ENCODE measurements around the gene ALDH3B1.

Gene ALDH3B1

GRCh38 chr11:68011051-68011943 is 1.2 kb downstream of the ALDH3B1 start:
- no peak for DNase-seq (ENCODE audit: low read depth, low spot score)
- H3K27ac ChIP-seq: no peak overlapping the region
- no peak for TF ChIP-seq POLR2AphosphoS5 (IDR thresholded peaks at IDR 0.05; ENCODE audit: borderline replicate concordance, low read depth, low read length)
- TF ChIP-seq FOXP2 (optimal IDR thresholded peaks at IDR 0.05; ENCODE audit: control extremely low read depth, extremely low read length, insufficient read depth): no peak
- no peak for TF ChIP-seq EZH2 (IDR thresholded peaks at IDR 0.05)
- H3K4me3 ChIP-seq: no peak overlapping the region
- H3K36me3 ChIP-seq (ENCODE audit: insufficient read depth, low read length): no peaks in the 10 kb centered on the region
- no peak overlapping the region for H3K9ac ChIP-seq (ENCODE audit: insufficient read length)
- H3K9me3 ChIP-seq (ENCODE audit: low read depth, low read length): no peaks in the 10 kb centered on the region

GRCh38 chr11:68012044-68012842 is 2.1 kb downstream of the ALDH3B1 start:
- TF ChIP-seq EZH2 (IDR thresholded peaks at IDR 0.05): no peak
- no peak for TF ChIP-seq POLR2AphosphoS5 (IDR thresholded peaks at IDR 0.05; ENCODE audit: borderline replicate concordance, low read depth, low read length)
- TF ChIP-seq FOXP2 (optimal IDR thresholded peaks at IDR 0.05; ENCODE audit: control extremely low read depth, extremely low read length, insufficient read depth): no peak
- DNase-seq (ENCODE audit: low read depth, low spot score): no peak

GRCh38 chr11:68012843-68013610 is 2.9 kb downstream of the ALDH3B1 start:
- no peaks in the 10 kb centered on the region for H3K36me3 ChIP-seq (ENCODE audit: insufficient read depth, low read length)
- no peak for DNase-seq (ENCODE audit: low read depth, low spot score)
- TF ChIP-seq POLR2AphosphoS5 (IDR thresholded peaks at IDR 0.05; ENCODE audit: borderline replicate concordance, low read depth, low read length) (no peak), FOXP2 (optimal IDR thresholded peaks at IDR 0.05; ENCODE audit: control extremely low read depth, extremely low read length, insufficient read depth) (no peak), EZH2 (IDR thresholded peaks at IDR 0.05) (no peak)
- H3K4me3 ChIP-seq: no peak overlapping the region
- H3K9me3 ChIP-seq (ENCODE audit: low read depth, low read length): no peaks in the 10 kb centered on the region
- no peak overlapping the region for H3K9ac ChIP-seq (ENCODE audit: insufficient read length)
- H3K27ac ChIP-seq: no peak overlapping the region

More at GRCh38 chr11:68012044-68012842, 2.1 kb downstream of the ALDH3B1 start:
- Histone ChIP-seq H3K4me3 (no peak overlapping the region), H3K9me3 (ENCODE audit: low read depth, low read length) (no peaks in the 10 kb centered on the region), H3K36me3 (ENCODE audit: insufficient read depth, low read length) (no peaks in the 10 kb centered on the region), H3K9ac (ENCODE audit: insufficient read length) (no peak overlapping the region), H3K27ac (no peak overlapping the region)

GRCh38 chr11:68013611-68014156 is 3.6 kb downstream of the ALDH3B1 start:
- H3K9me3 ChIP-seq (ENCODE audit: low read depth, low read length): no peaks in the 10 kb centered on the region
- DNase-seq (ENCODE audit: low read depth, low spot score): no peak
- H3K36me3 ChIP-seq (ENCODE audit: insufficient read depth, low read length): no peaks in the 10 kb centered on the region
- TF ChIP-seq EZH2 (IDR thresholded peaks at IDR 0.05) (no peak), FOXP2 (optimal IDR thresholded peaks at IDR 0.05; ENCODE audit: control extremely low read depth, extremely low read length, insufficient read depth) (no peak), POLR2AphosphoS5 (IDR thresholded peaks at IDR 0.05; ENCODE audit: borderline replicate concordance, low read depth, low read length) (no peak)
- H3K4me3 ChIP-seq: no peak overlapping the region
- no peak overlapping the region for H3K9ac ChIP-seq (ENCODE audit: insufficient read length)
- no peak overlapping the region for H3K27ac ChIP-seq

- no peak for DNase-seq (ENCODE audit: low read depth, low spot score)
- Histone ChIP-seq H3K36me3 (ENCODE audit: insufficient read depth, low read length) (no peaks in the 10 kb centered on the region), H3K27ac (no peak overlapping the region), H3K9me3 (ENCODE audit: low read depth, low read length) (no peaks in the 10 kb centered on the region), H3K4me3 (no peak overlapping the region), H3K9ac (ENCODE audit: insufficient read length) (no peak overlapping the region)
- TF ChIP-seq POLR2AphosphoS5 (IDR thresholded peaks at IDR 0.05; ENCODE audit: borderline replicate concordance, low read depth, low read length): no peak
- no peak for TF ChIP-seq EZH2 (IDR thresholded peaks at IDR 0.05)
- TF ChIP-seq FOXP2 (optimal IDR thresholded peaks at IDR 0.05; ENCODE audit: control extremely low read depth, extremely low read length, insufficient read depth): no peak
These were observed 4.2 kb downstream of the ALDH3B1 start for GRCh38 chr11:68014157-68014946.

- TF ChIP-seq EZH2 (IDR thresholded peaks at IDR 0.05): no peak
- no peak for TF ChIP-seq FOXP2 (optimal IDR thresholded peaks at IDR 0.05; ENCODE audit: control extremely low read depth, extremely low read length, insufficient read depth)
- no peak for TF ChIP-seq POLR2AphosphoS5 (IDR thresholded peaks at IDR 0.05; ENCODE audit: borderline replicate concordance, low read depth, low read length)
- no peak for DNase-seq (ENCODE audit: low read depth, low spot score)
These were observed 4.9 kb downstream of the ALDH3B1 start for GRCh38 chr11:68014947-68015447.

GRCh38 chr11:68015467-68015866 is 5.3 kb downstream of the ALDH3B1 start:
- no peak overlapping the region for H3K4me3 ChIP-seq
- TF ChIP-seq EZH2 (IDR thresholded peaks at IDR 0.05) (no peak), FOXP2 (optimal IDR thresholded peaks at IDR 0.05; ENCODE audit: control extremely low read depth, extremely low read length, insufficient read depth) (no peak), POLR2AphosphoS5 (IDR thresholded peaks at IDR 0.05; ENCODE audit: borderline replicate concordance, low read depth, low read length) (no peak)
- DNase-seq (ENCODE audit: low read depth, low spot score): no peak
- no peak overlapping the region for H3K27ac ChIP-seq
- no peaks in the 10 kb centered on the region for H3K9me3 ChIP-seq (ENCODE audit: low read depth, low read length)
- H3K9ac ChIP-seq (ENCODE audit: insufficient read length): no peak overlapping the region
- H3K36me3 ChIP-seq (ENCODE audit: insufficient read depth, low read length): no peaks in the 10 kb centered on the region

More at GRCh38 chr11:68014947-68015447, 4.9 kb downstream of the ALDH3B1 start:
- H3K27ac ChIP-seq: no peak overlapping the region
- H3K9me3 ChIP-seq (ENCODE audit: low read depth, low read length): no peaks in the 10 kb centered on the region
- H3K36me3 ChIP-seq (ENCODE audit: insufficient read depth, low read length): no peaks in the 10 kb centered on the region
- no peak overlapping the region for H3K9ac ChIP-seq (ENCODE audit: insufficient read length)
- H3K4me3 ChIP-seq: no peak overlapping the region

Measured in SK-N-MC (cell line).